Measurements from ENCODE around the gene HM13.
A peak's percentile ranks its signal among the peaks of the same experiment; 100 is the strongest.
"Not testable (repeated sequence)": the region's sequence is repeated elsewhere in the genome, so short reads cannot be mapped to it uniquely, and the experiment has no call there.

HM13 gene

GRCh38 chr20:31543966-31544598, 29.8 kb downstream of the HM13 start:
- H3K4me3 ChIP-seq (ENCODE audit: low read depth, low read length), result no peak overlapping the region
- peak overlapping the region; percentile 75 for H3K27ac ChIP-seq (ENCODE audit: low read depth, low read length)
- H2AFZ ChIP-seq (ENCODE audit: low read length, unreplicated experiment), result no peak overlapping the region
- peaks cover 34% of the 10 kb centered on the region for H3K79me2 ChIP-seq (ENCODE audit: control insufficient read depth, insufficient read depth, low read length, unreplicated experiment)
- peaks cover 40% of the 10 kb centered on the region for H3K4me1 ChIP-seq (ENCODE audit: control insufficient read depth, insufficient read depth, low read length, unreplicated experiment)
- no peaks in the 10 kb centered on the region for H3K27me3 ChIP-seq (ENCODE audit: insufficient read depth, low read length)
- H3K36me3 ChIP-seq (ENCODE audit: insufficient read depth, low read length), result peaks cover 14% of the 10 kb centered on the region; the same call in 1 of the 2 replicates

GRCh38 chr20:31544600-31544999, 30.4 kb downstream of the HM13 start:
- Histone ChIP-seq H3K4me3 (ENCODE audit: low read depth, low read length) (no peak overlapping the region), H3K27me3 (ENCODE audit: insufficient read depth, low read length) (no peaks in the 10 kb centered on the region), H3K27ac (ENCODE audit: low read depth, low read length) (peak overlapping the region; percentile 75), H3K79me2 (ENCODE audit: control insufficient read depth, insufficient read depth, low read length, unreplicated experiment) (peaks cover 38% of the 10 kb centered on the region), H2AFZ (ENCODE audit: low read length, unreplicated experiment) (no peak overlapping the region), H3K4me1 (ENCODE audit: control insufficient read depth, insufficient read depth, low read length, unreplicated experiment) (peaks cover 39% of the 10 kb centered on the region), H3K36me3 (ENCODE audit: insufficient read depth, low read length) (peaks cover 12% of the 10 kb centered on the region; the same call in 1 of the 2 replicates)

- H3K27me3 ChIP-seq (ENCODE audit: insufficient read depth, low read length); H2AFZ ChIP-seq (ENCODE audit: low read length, unreplicated experiment); H3K4me3 ChIP-seq (ENCODE audit: low read depth, low read length): not testable (repeated sequence)
- Histone ChIP-seq H3K27ac (ENCODE audit: low read depth, low read length) (peak overlapping the region; percentile 75), H3K4me1 (ENCODE audit: control insufficient read depth, insufficient read depth, low read length, unreplicated experiment) (peaks cover 39% of the 10 kb centered on the region), H3K79me2 (ENCODE audit: control insufficient read depth, insufficient read depth, low read length, unreplicated experiment) (peaks cover 32% of the 10 kb centered on the region), H3K36me3 (ENCODE audit: insufficient read depth, low read length) (peaks cover 14% of the 10 kb centered on the region; the same call in 1 of the 2 replicates)
Observed at GRCh38 chr20:31545621-31546040, 31.4 kb downstream of the HM13 start.

- Histone ChIP-seq H2AFZ (ENCODE audit: low read length, unreplicated experiment) (peak overlapping the region; percentile 22), H3K4me3 (ENCODE audit: low read depth, low read length) (peak overlapping the region; percentile 84), H3K4me1 (ENCODE audit: control insufficient read depth, insufficient read depth, low read length, unreplicated experiment) (peaks cover 31% of the 10 kb centered on the region), H3K79me2 (ENCODE audit: control insufficient read depth, insufficient read depth, low read length, unreplicated experiment) (peaks cover 37% of the 10 kb centered on the region), H3K36me3 (ENCODE audit: insufficient read depth, low read length) (peaks cover 26% of the 10 kb centered on the region; the same call in 1 of the 2 replicates), H3K27ac (ENCODE audit: low read depth, low read length) (peak overlapping the region; percentile 94), H3K27me3 (ENCODE audit: insufficient read depth, low read length) (no peaks in the 10 kb centered on the region)
Observed at GRCh38 chr20:31547017-31547675, 32.9 kb downstream of the HM13 start.

GRCh38 chr20:31547720-31548298, 33.6 kb downstream of the HM13 start:
- peak overlapping the region; percentile 94 for H3K27ac ChIP-seq (ENCODE audit: low read depth, low read length)
- no peaks in the 10 kb centered on the region for H3K27me3 ChIP-seq (ENCODE audit: insufficient read depth, low read length)
- H3K79me2 ChIP-seq (ENCODE audit: control insufficient read depth, insufficient read depth, low read length, unreplicated experiment), result peaks cover 37% of the 10 kb centered on the region
- H3K36me3 ChIP-seq (ENCODE audit: insufficient read depth, low read length), result peaks cover 26% of the 10 kb centered on the region; the same call in 1 of the 2 replicates
- H2AFZ ChIP-seq (ENCODE audit: low read length, unreplicated experiment), result no peak overlapping the region
- peaks cover 26% of the 10 kb centered on the region for H3K4me1 ChIP-seq (ENCODE audit: control insufficient read depth, insufficient read depth, low read length, unreplicated experiment)
- H3K4me3 ChIP-seq (ENCODE audit: low read depth, low read length), result peak overlapping the region; percentile 84

GRCh38 chr20:31548820-31549512, 34.7 kb downstream of the HM13 start:
- Histone ChIP-seq H3K36me3 (ENCODE audit: insufficient read depth, low read length) (peaks cover 26% of the 10 kb centered on the region; the same call in 1 of the 2 replicates), H3K27me3 (ENCODE audit: insufficient read depth, low read length) (no peaks in the 10 kb centered on the region), H2AFZ (ENCODE audit: low read length, unreplicated experiment) (no peak overlapping the region), H3K27ac (ENCODE audit: low read depth, low read length) (no peak overlapping the region), H3K4me1 (ENCODE audit: control insufficient read depth, insufficient read depth, low read length, unreplicated experiment) (peaks cover 23% of the 10 kb centered on the region), H3K79me2 (ENCODE audit: control insufficient read depth, insufficient read depth, low read length, unreplicated experiment) (peaks cover 37% of the 10 kb centered on the region), H3K4me3 (ENCODE audit: low read depth, low read length) (peak overlapping the region; percentile 84; the same call in 1 of the 2 replicates)

GRCh38 chr20:31549513-31549880, 35.3 kb downstream of the HM13 start:
- H3K79me2 ChIP-seq (ENCODE audit: control insufficient read depth, insufficient read depth, low read length, unreplicated experiment), result peaks cover 37% of the 10 kb centered on the region
- H3K36me3 ChIP-seq (ENCODE audit: insufficient read depth, low read length), result peaks cover 26% of the 10 kb centered on the region; the same call in 1 of the 2 replicates
- no peak overlapping the region for H2AFZ ChIP-seq (ENCODE audit: low read length, unreplicated experiment)
- H3K4me3 ChIP-seq (ENCODE audit: low read depth, low read length), result no peak overlapping the region
- peaks cover 20% of the 10 kb centered on the region for H3K4me1 ChIP-seq (ENCODE audit: control insufficient read depth, insufficient read depth, low read length, unreplicated experiment)
- no peaks in the 10 kb centered on the region for H3K27me3 ChIP-seq (ENCODE audit: insufficient read depth, low read length)
- no peak overlapping the region for H3K27ac ChIP-seq (ENCODE audit: low read depth, low read length)

- Histone ChIP-seq H3K36me3 (ENCODE audit: insufficient read depth, low read length) (peaks cover 31% of the 10 kb centered on the region; the same call in 1 of the 2 replicates), H2AFZ (ENCODE audit: low read length, unreplicated experiment) (no peak overlapping the region), H3K27ac (ENCODE audit: low read depth, low read length) (no peak overlapping the region), H3K4me3 (ENCODE audit: low read depth, low read length) (no peak overlapping the region), H3K4me1 (ENCODE audit: control insufficient read depth, insufficient read depth, low read length, unreplicated experiment) (peaks cover 14% of the 10 kb centered on the region), H3K79me2 (ENCODE audit: control insufficient read depth, insufficient read depth, low read length, unreplicated experiment) (peaks cover 37% of the 10 kb centered on the region), H3K27me3 (ENCODE audit: insufficient read depth, low read length) (no peaks in the 10 kb centered on the region)
Observed at GRCh38 chr20:31550099-31550498, 35.9 kb downstream of the HM13 start.

- no peak overlapping the region for H3K27ac ChIP-seq (ENCODE audit: low read depth, low read length)
- no peaks in the 10 kb centered on the region for H3K27me3 ChIP-seq (ENCODE audit: insufficient read depth, low read length)
- H3K36me3 ChIP-seq (ENCODE audit: insufficient read depth, low read length), result peaks cover 31% of the 10 kb centered on the region; the same call in 1 of the 2 replicates
- peaks cover 10% of the 10 kb centered on the region for H3K4me1 ChIP-seq (ENCODE audit: control insufficient read depth, insufficient read depth, low read length, unreplicated experiment)
- H3K4me3 ChIP-seq (ENCODE audit: low read depth, low read length), result no peak overlapping the region
- peaks cover 33% of the 10 kb centered on the region for H3K79me2 ChIP-seq (ENCODE audit: control insufficient read depth, insufficient read depth, low read length, unreplicated experiment)
- no peak overlapping the region for H2AFZ ChIP-seq (ENCODE audit: low read length, unreplicated experiment)
Observed at GRCh38 chr20:31551163-31552081, 37.2 kb downstream of the HM13 start.
